HG02852 (cell line): ENCODE data around the gene DNAJB6.

Source experiments
- ATAC-seq: cut with Tn5 transposase; IDR thresholded peaks from one replicate; pipeline ENCODE4 v1.9.1; 2021; ENCODE audit warnings: mild to moderate bottlenecking, moderate library complexity; ENCODE audit not compliant: unreplicated experiment

DNAJB6 gene

DNA sequence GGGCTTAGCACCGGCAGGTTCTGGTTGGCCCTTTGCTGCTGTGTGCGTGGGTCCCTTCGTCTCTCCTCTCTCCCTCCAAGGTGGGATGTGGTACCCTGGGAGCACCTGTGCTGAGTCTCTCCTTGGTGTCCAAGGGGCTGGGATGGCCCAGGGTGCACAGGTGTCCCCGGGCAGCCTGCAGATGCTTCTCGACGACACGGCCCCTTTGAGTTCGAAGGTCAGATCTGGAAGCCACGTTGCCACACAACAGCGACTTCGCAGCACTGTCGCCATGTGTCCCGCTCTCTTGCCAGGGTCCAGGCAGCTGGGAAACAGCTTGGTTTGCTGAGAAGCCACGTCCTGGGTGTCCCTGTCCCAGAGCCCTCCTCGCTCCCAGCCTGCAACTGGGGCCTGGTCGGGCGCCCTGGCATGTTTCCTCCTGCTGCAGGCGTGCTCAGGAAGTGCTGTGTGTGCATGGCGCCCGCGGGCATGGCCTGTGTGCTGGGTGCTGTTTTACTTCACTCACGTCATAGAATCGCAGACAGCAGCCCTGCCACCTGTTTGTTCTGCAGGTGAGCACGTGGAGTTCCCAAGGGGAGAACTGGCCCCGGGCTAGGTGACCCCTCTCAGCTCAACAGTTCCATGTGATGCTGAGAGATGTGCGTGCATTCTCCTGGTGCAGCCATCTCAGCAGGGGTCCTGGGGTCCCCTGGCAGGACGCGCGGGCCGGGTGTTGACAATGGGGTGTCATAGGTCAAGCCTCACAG lies 70.9 kb downstream of the DNAJB6 start:
- no peak for ATAC-seq

DNA sequence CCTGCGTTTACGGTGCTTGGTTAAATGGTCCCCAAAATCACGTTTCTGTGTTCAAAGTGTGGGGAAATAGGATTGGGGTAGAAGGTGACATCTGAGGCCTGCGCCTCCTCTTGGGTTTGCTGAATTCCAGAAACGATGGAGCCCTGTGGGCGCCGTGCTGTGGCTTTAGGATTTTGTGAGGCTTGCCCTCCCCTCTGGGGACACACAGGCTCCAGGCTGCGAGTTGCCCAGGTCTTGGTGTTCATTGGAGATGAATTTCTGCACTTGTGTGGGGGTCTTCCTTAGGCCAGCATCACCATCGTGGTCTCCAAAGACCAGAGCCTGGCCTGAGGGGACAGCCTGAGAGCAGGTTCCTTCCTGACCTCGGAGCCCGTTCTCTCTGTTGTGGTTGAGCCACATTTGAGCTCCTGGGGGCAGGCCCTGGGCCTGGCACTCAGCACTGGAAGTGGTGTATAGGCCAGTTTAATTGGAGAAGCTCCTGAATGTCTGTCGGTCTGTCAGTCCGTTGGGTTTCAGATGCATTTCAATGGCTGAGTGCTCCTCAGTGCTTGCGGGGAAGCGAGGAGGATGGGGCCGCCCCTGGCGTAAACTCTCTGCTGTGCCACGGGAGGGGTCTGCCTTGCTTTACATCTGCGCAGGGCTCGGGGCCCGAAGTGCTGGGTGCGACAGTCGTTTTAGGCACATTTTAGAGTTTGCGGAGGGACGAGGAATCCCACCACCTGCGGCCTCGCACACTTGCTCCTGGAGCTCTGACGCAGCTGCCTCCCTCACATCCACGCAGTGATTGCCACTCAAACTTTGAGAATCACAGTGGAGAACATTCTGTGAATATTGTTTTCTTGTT lies 71.7 kb downstream of the DNAJB6 start:
- ATAC-seq = no peak

DNA sequence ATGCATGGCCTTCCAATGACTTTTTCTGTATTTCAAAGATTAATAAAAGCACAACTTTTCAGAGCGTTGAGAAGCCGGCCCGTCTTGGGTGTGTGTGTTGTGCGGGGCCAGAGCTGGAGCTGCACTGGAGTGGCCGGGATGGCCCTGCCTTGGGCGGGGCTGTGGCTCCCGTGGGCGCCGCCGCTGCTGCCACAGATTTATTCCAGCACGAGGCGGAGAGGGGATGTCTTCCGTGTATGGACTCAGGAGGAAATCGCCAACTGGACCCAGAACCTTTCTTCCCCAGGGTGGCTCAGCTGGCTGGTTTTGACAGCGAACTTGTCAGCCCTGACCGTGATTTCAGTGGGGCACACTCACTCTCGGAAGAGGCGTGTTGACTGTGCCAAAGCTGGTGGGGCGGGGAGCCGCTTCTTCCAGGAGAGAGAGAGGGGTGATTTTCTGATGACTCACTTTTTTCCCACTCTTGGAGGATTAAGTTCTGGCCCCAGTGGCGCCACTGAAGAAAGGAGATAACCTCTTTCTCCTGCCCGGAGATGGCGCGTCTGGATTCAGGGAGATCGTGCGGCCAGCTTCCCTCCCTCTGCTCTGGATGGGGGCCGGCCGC lies 72.4 kb downstream of the DNAJB6 start:
- ATAC-seq = no peak

DNA sequence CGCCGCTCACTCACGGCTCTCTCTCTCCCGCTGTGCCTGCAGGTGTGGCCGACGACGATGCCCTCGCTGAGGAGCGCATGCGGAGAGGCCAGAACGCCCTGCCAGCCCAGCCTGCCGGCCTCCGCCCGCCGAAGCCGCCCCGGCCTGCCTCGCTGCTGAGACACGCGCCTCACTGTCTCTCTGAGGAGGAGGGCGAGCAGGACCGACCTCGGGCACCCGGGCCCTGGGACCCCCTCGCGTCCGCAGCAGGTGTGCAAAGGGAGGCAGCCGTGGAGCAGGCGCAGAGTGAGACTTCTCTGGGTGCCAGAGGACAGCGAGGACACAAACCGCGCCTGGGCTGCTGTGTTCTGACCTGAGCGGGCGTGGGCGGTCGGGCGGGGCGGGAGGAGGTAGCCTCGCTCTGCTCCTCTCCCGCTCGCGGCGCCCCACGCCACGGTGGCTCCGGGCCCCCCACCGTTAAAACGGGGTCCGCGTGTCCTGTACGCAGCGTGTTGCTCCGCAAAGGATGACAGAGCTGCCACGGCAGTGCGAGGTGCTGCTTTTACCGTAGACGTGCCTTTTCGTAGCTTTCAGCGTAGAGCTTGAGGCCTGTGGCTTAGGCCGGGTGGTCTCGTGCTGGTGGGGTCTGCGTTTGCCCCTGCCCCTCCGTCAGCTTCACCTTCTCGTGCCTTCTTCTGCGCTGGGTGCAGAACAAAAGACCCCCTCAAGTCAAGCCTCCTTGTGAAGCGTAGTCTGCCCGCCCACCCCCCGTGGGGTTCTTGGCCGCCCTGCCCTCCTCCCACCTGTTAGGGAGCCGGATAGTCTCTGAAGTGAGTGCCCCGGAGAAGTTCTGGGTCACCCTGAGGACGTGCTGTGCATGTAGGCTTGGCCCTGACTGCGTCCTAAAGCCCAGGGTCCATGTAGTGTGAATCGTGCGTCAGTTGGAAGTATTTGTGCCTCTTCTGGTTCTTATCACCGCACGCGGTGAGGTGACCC lies 73.2 kb downstream of the DNAJB6 start:
- no peak for ATAC-seq

DNA sequence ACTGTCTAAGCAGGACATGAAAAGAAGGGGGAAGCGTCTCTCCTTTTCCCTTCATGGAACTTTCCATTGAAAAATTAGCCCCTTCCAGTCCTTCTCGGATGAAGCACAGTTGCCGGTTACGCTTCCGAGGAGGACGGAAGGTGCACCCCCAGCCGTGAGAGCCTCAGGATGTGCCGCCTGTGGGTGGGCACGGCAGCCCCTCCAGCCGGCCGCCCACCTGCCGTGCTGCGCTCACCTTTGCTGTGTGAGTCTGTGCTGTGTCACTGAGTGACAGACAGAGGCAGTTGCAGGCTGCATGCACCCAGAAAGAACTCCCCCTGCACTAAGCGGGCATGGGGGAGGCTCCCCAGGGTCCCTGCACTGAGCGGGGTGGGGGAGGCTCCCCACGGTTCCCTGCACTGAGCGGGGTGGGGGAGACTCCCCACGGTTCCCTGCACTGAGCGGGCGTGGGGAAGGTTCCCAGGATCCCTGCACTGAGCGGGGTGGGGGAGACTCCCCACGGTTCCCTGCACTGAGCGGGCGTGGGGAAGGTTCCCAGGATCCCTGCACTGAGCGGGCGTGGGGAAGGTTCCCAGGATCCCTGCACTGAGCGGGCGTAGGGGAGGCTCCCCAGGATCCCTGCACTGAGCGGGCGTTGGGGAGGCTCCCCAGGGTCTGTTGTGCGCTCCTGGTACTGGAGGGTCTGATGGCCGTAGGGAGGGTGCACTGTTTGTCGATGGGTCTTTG lies 74.2 kb downstream of the DNAJB6 start:
- no peak for ATAC-seq

DNA sequence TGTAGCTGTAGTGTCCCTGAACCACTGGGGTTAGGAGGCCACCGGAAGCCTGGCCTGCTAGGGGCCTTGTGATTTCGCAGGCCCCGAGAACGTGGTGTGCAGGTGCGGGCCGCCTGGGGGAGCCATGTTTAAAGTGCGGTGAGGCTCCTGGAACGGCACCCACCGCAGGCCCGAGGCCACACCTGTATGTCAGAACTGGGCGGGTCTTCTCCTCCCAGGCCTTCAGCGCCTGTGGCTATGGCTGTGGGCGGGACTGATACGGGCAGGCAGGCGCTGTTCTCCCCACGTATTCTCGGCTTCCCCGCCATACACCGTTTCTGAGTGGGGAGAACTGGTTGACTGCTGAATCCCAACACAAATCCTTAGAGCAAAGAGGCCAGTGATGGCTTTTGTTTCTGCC lies 74.8 kb downstream of the DNAJB6 start:
- ATAC-seq = peak; percentile 49

DNA sequence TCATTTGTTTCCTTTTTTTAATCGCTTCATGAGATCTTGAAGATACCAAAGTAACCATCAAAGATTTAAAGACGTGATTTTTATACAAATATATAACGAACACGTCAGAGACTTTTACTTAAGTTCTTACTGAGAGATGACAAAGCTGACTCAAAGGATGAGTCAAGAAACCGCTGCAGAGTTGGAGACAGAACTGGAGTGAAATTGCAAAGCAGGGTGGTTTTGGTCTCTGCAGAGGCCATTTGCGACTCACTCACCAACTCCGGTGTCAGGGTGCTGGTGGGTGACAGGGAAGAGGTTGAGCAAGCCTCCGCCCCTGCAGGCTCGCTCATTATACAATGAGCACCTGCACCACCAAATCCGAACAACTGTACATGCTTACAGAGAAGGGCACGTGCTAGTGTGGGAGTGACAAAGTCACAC lies 75.2 kb downstream of the DNAJB6 start:
- peak; percentile 54 for ATAC-seq

DNA sequence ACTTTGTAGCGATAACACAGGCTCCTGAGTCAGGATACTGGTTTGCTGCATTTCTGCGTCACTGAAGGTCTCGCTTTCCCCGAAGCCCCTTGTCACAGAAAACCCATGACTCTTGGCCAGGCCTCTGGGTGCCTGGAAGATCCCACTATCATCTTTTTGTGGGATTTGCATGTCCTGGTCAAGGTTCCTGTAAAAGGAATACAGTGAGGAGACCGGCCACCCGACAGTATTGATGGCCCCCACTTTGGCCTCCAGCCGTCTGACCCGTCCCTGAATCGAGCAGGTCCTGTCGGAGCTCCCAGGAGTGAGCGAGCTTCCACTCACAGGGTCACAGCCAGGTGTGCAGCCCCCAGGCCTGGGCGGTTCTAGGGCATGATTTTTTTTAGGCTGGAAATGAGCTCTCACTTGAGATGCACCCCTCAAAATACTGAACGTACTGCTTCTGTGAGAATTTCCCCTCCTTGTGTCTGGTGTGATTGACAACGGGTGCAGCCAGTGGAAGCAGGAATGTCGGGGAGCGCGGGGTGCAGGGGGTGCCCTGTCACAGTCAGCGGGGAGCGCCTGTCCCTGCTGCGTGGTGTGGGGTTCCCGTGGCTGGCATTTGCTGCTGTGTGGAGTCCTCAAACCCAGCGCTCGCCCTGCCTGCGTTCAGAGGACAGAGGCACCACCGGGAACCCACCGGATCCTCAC lies 75.8 kb downstream of the DNAJB6 start:
- no peak for ATAC-seq

DNA sequence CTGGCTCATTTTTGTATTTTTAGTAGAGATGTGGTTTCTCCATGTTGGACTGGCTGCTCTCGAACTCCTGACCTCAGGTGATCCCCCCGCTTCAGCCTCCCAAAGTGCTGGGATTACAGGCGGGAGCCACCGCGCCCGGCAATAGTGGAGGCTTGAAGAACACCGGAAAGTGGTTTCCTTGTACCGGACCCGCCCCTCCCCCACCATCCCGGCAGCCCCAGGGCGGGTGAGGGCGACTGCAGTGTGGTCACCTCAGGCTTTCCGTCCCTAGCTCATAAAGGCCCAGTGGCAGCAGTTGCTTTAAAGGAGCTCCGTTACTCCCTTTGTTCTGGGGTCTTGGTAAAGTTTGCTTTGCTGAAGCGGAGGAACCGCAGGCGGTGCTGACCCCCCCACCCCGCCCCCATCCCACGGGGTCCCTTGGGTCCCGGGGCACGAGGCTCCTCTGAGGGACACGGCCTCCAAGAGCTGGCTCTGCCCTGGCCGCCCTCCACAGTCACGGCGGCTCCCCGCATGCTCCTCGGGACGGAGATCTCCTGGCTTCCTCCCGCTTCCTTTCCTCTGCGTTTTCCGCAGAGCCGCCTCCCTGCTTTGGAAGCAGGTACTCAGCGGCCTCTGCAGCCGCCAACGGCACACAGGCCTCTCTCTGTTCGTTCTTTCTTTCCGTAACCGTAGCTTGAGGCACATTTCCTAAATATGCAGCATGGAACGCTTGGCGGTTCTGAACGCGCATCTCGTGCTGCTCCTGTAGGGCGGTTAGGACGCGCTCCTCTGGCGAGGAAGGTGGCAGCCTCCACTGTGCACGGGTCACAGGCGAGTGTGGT lies 77.3 kb downstream of the DNAJB6 start:
- ATAC-seq = no peak

DNA sequence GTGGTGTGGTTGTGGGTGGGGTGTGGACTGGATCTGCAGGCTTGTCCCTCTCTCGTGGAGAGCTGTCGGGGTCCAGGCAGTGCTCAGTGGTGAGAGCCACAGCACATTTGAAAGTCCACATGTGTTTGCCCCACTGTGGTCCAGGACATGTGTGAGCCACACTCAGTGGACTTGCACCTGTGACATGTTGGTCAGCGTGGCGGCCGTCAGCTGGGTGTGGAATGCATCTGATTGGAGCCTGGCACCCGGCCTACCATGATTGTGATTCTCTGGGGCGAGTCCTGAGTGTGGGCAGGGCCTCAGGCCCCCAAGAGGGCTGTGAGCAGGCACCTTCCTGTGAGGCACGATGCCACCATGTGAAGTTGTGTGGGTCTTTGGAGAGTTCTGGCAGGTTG lies 77.9 kb downstream of the DNAJB6 start:
- no peak for ATAC-seq

DNA sequence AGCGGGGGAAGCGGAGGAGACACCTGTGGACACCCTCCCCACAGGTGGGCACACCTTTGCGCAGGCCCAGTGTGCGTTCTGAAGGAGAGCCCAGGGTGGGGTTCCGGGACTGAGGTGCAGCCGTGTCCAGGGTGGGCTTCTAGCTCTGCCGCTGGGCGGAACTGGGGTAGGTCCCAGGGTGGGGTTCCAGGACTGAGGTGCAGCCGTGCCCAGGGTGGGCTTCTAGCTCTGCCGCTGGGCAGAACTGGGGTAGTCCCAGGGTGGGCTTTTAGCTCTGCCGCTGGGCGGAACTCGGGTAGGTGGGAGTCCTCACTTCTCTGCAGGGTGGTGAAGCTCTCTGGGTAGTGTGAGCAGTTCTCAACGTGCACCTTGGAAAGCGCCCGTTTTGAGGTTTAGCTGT lies 78.7 kb downstream of the DNAJB6 start:
- ATAC-seq = no peak

DNA sequence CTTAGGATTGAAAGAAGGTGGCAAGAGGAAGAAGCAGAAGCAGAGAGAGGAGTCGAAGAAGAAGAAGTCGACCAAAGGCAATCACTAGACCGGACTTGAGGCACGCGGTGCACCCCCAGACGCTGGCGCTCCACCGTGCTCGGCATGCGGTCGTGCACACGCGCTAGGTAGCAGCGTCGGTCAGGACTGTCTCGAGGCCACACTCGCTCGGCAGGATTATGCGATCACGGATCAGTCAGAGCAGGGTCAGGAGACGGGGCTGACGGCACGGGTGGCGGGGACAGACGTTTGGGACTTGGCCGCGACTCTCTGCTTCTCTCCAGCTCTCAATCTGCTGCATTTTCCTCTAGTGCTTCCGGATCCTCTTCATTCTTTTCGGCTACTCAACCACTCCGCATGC lies 79.2 kb downstream of the DNAJB6 start:
- no peak for ATAC-seq

DNA sequence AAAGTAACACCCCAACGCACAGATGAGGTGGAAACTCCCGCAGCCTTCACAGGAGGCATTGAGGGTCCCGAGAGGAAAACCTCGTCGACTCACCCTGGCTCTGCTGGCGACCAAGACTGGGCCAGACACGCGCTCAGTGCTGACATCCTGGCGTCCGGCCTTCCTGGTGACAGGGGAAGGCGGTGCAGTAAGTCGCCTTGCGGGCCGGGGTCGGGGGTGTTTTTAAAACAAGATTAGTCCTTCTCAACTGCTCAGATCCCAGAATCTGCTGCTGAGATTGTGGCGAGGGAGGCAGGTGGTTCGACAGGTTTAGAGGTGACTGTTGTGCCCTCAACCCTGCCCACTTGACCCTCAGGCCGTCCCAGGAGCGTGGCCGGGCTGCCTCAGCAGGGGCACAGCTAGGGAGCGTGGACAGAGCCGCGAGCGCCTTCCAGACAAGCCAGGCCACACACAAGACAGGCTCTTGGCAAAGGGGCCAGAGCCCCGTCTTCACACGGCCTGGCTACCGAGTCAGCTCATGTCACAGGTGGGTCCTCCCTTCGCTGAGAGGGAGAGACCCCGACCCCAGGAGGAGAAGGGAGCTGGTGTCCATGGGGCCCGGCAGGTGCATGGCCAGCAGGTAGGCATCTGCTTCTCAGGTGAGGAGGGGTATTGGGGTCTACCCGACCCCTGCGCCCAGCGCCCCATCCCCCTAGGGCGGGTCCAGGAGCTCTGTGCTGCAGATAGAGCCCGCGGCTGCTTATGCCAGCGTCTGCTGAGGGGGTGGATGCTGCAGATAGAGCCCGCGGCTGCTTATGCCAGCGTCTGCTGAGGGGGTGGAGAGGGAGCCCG lies 81.6 kb downstream of the DNAJB6 start:
- ATAC-seq = no peak

DNA sequence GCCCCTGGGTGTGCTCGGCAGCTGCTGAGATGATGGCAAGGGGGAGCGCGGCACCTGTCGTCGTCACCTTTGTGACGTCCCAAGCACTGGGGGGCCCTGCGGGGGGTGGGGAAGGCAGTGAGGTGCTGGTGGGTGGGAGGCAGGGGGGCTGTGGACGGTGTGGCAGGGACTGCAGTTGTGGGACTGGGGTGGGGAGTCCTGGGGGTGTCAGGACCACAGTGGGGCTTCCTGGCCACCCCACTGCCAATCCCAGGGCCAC lies 82.2 kb downstream of the DNAJB6 start:
- no peak for ATAC-seq

DNA sequence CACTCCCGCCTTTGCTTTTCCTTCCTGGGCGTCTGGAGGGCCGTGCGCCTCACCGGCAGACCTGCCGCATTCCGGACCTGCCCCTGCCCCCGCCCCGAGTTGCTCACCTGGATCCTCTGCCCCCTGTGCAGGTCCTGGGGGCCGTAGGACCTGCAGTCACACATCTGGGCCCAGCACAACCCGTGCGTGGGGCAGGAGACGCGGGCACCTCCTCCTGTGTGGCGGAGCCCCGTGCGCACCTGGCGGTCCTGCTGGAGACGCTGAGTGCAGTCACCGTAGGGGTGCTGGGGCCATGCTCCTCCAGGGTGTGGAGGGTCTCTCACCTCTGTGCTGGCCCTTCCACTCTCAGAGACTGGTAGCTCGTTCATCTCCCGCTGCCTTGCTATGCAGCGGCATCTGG lies 85.5 kb downstream of the DNAJB6 start:
- no peak for ATAC-seq

DNA sequence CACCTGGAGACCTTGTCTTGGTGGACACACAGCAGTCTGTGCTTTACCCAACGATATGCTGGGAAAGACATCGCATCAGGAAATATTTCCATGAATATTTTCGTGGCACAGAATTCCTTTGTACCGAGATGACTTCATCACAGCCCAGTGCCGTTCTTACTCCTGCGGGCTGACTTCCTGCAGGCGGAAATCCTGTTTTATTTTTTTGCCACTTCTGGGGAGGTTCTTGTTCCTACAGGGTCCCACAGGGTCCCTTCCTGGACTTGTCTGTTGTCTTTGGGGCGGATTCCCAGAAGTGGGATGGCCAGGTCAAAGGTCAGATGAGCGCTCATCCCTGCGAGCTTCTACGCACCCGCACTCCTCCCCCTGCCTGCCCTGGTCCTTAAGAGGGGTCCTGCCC lies 86.5 kb downstream of the DNAJB6 start:
- no peak for ATAC-seq

DNA sequence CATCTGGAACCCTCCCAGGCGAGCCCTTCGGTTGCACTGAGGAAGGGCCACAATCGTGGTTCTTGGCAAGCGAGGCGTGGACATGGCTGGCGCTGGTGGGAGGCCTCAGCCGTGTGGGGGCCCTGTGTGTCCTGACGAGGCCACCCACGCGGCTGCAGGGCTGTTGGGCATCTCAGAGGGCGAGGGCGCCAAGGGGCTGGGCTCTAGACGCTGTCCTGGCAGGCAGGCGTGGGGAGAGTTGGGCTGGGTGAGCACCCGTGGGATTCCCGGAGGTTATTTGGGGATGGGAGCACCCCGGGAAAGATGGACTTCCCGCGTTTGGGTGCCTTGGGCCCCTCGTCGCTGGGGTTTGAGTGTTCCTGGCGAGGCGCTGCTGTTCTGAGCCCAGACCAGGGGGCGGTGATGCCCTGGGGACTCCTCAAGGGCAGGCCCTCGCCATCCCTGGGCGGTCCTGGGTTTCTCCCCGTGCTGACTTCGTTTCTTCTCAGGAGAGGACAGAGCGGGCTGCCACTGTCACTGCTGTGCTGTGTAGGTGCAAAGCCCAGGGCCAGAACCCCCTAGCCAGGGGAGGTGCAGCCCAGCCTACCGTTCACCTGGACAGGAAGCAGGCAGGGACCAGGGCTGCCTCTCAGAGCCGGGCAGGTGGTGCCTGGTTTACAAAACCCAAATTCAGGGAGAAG lies 87.2 kb downstream of the DNAJB6 start:
- no peak for ATAC-seq
